ENCODE data around the gene GPR158. TPM values are rescaled to one million over a fixed set of nuclear protein-coding genes. Genes with fewer than 3 reads are reported as not detected.

The GPR158 gene
- total and polyA plus RNA-seq, 2 of the 8 experiments (the other 6 are each of a cell fraction or from before 2014, with no cell fraction given), result 0.14 to 0.78 TPM

DNA sequence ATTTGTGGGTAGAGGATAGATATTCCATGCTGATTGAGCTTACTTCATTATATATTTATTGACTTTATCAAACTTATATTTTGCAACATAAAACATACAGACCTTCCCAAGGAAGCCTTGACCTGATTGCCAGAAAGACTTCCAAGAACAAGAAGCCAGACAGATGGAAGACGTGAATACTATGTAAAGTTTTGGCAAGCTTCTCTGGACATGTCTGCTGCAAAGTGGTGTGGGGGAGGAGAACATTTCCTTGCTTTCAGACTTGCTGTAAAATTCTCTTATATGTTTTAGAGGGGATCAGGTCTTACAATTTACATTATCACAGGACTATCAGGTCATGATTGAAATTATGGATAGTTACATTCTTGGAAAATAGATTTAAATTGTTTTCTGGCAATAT, 23.4 kb downstream of the GPR158 start:
- Histone ChIP-seq H3K27ac (ENCODE audit: low read depth, low read length) (no peak overlapping the region), H3K9ac (replicated peaks in 1 of 4; ENCODE audit: extremely low read depth in 1 of 4, low read depth in 3 of 4, low read length in 3 of 4) (no peak overlapping the region), H3K4me3 (ENCODE audit: extremely low read depth in 1 of 4, insufficient read depth in 2 of 4, low read depth in 3 of 4, low read length in 4 of 4) (no peak overlapping the region), H2BK20ac (ENCODE audit: low read length) (no peak overlapping the region), H3K14ac (ENCODE audit: insufficient read length) (no peak overlapping the region), H3K36me3 (ENCODE audit: control insufficient read depth in 2 of 4, insufficient read depth in 4 of 4, low read length in 3 of 4) (no peaks in the 10 kb centered on the region), H4K5ac (ENCODE audit: insufficient read length, low read depth, low read length) (no peak overlapping the region), H2BK15ac (ENCODE audit: low read length) (no peak overlapping the region), H3K18ac (ENCODE audit: extremely low read depth, low read length) (no peak overlapping the region), H3K4ac (replicated peaks; ENCODE audit: insufficient read length, low read depth, low read length) (no peak overlapping the region), H4K91ac (replicated peaks; ENCODE audit: insufficient read length, low read length) (no peak overlapping the region), H3K4me2 (ENCODE audit: insufficient read depth in 1 of 2, low read depth in 2 of 2, low read length in 2 of 2) (no peak overlapping the region), H3K23me2 (ENCODE audit: low read depth, low read length) (no peaks in the 10 kb centered on the region), H3K56ac (replicated peaks; ENCODE audit: insufficient read length, low read depth, low read length) (no peak overlapping the region), H3K79me1 (ENCODE audit: low read depth, low read length) (no peaks in the 10 kb centered on the region), H4K8ac (ENCODE audit: extremely low read depth, insufficient read depth, low read length) (no peak overlapping the region), H2AFZ (ENCODE audit: low read length) (no peak overlapping the region), H2AK5ac (ENCODE audit: low read depth, low read length) (no peak overlapping the region), H3K23ac (ENCODE audit: insufficient read length) (no peak overlapping the region), H3K79me2 (ENCODE audit: control insufficient read depth in 1 of 2, insufficient read depth in 2 of 2, low read length in 2 of 2) (no peaks in the 10 kb centered on the region), H2BK120ac (replicated peaks; ENCODE audit: low read depth, low read length) (no peak overlapping the region), H2BK5ac (ENCODE audit: low read depth, low read length) (no peak overlapping the region), H3K27me3 (replicated peaks in 1 of 4; ENCODE audit: control insufficient read depth in 3 of 4, extremely low read depth in 1 of 4, insufficient read depth in 3 of 4, low read length in 3 of 4) (peaks cover 0 to 1% (median 0%) of the 10 kb centered on the region in 4 experiments; a peak in 1 of 7 replicates), H3K4me1 (replicated peaks in 1 of 4; ENCODE audit: control insufficient read depth in 3 of 4, insufficient read depth in 4 of 4, low read length in 3 of 4) (no peaks in the 10 kb centered on the region), H3K9me3 (ENCODE audit: insufficient read depth in 2 of 2, low read depth in 1 of 2, low read length in 1 of 2) (no peaks in the 10 kb centered on the region), H2BK12ac (ENCODE audit: low read depth, low read length) (no peak overlapping the region), H4K20me1 (replicated peaks in 1 of 2; ENCODE audit: control insufficient read depth in 1 of 2, insufficient read depth in 2 of 2, low read length in 2 of 2) (no peaks in the 10 kb centered on the region)
- DNase-seq (ENCODE audit: low read depth in 1 of 2, low spot score in 2 of 2) (no peak), FAIRE-seq (no peak)
- CTCF ChIA-PET (ENCODE audit: partially characterized antibody), result interaction anchor here (0.6 kb wide), 1 partner anchor 99 kb away, joined by 5 read pairs; no protein-coding TSS in a partner anchor
- POLR2A ChIA-PET (ENCODE audit: partially characterized antibody), result no interaction called here
- no peak for TF ChIP-seq SP1 (IDR thresholded peaks at IDR 0.05; ENCODE audit: low read depth, low read length)
- TF ChIP-seq TCF12 (IDR thresholded peaks at IDR 0.05; ENCODE audit: low read depth, low read length), result no peak
- no peak for TF ChIP-seq JUN (IDR thresholded peaks at IDR 0.05; ENCODE audit: low read depth, low read length)
- no peak for TF ChIP-seq MAX (IDR thresholded peaks at IDR 0.05)
- TF ChIP-seq TAF7 (optimal IDR thresholded peaks at IDR 0.05; ENCODE audit: borderline replicate concordance, low read depth, low read length), result no peak
- no peak for TF ChIP-seq CHD1 (IDR thresholded peaks at IDR 0.05; ENCODE audit: low read depth, low read length)
- no peak for TF ChIP-seq FOSL1 (IDR thresholded peaks at IDR 0.05; ENCODE audit: insufficient read depth, low read depth, low read length)
- no peak for TF ChIP-seq HDAC2 (IDR thresholded peaks at IDR 0.05; ENCODE audit: borderline replicate concordance in 1 of 2, low read depth in 2 of 2, low read length in 2 of 2)
- no peak for TF ChIP-seq TBP (IDR thresholded peaks at IDR 0.05; ENCODE audit: low read depth, low read length)
- no peak for TF ChIP-seq CREB1 (IDR thresholded peaks at IDR 0.05)
- 90% methylated on average over 1 of the region's 1 CpG; no CpG with 5 or more reads in 1 of the 2 experiments for WGBS, 2 experiments (ENCODE audit: extremely low coverage in 1 of 2, insufficient coverage in 1 of 2, insufficient read length in 1 of 2, insufficient replicate concordance in 2 of 2, low coverage in 1 of 2, low lambda C conversion rate in 2 of 2, missing lambda C conversion rate in 1 of 2)
